Measurements from ENCODE around the gene UBLCP1.

Gene UBLCP1

DNA sequence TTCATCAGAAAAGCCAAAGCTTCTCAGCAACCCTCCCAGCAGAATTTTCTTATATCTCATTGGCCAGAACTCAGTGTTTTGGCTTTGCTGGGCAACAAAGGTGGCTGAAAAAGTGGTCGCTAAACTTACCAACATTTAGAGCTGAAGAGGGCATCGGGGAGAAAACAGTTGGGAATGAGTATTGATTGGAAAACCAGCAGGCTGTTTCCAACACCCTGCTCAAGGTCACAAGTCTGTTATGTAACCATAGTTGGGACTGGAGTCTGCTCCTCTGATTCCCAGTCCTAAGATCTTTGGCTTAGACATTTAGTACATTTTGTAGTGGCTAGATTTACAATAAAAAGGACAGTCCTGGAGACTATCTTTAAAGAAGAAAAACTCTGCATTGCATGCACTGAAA lies 50.1 kb downstream of the UBLCP1 start:
- TF ChIP-seq, protein P1, sequence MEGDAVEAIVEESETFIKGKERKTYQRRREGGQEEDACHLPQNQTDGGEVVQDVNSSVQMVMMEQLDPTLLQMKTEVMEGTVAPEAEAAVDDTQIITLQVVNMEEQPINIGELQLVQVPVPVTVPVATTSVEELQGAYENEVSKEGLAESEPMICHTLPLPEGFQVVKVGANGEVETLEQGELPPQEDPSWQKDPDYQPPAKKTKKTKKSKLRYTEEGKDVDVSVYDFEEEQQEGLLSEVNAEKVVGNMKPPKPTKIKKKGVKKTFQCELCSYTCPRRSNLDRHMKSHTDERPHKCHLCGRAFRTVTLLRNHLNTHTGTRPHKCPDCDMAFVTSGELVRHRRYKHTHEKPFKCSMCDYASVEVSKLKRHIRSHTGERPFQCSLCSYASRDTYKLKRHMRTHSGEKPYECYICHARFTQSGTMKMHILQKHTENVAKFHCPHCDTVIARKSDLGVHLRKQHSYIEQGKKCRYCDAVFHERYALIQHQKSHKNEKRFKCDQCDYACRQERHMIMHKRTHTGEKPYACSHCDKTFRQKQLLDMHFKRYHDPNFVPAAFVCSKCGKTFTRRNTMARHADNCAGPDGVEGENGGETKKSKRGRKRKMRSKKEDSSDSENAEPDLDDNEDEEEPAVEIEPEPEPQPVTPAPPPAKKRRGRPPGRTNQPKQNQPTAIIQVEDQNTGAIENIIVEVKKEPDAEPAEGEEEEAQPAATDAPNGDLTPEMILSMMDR (IDR thresholded peaks at IDR 0.05), result no peak

- TF ChIP-seq, protein P1 (IDR thresholded peaks at IDR 0.05), result peak; percentile 70
These were observed 53.7 kb downstream of the UBLCP1 start for GRCh38 chr5:159316519-159317383.

DNA sequence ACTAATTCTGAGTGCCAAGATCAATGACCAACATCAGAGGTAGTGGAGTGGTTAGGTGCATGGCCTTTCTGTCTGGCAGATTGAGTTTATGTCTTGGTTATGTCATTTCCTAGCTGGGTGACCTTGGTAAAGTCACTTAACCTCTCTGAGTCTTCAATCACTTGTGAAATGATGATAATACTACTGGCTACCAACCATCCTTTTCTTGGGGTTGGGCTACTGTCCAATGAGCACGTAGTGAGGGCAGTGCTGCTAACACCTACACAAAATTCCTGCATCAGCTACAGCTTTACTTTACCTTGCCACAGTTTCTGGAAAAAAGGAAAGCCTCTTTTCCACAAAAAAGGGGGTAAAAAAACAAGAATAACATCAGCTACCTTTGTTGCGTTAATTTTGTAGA lies 54.8 kb downstream of the UBLCP1 start:
- TF ChIP-seq, protein P1 (IDR thresholded peaks at IDR 0.05), result no peak

GRCh38 chr5:159318448-159318847 lies 55.4 kb downstream of the UBLCP1 start:
- TF ChIP-seq, protein P1 (IDR thresholded peaks at IDR 0.05), result no peak

DNA sequence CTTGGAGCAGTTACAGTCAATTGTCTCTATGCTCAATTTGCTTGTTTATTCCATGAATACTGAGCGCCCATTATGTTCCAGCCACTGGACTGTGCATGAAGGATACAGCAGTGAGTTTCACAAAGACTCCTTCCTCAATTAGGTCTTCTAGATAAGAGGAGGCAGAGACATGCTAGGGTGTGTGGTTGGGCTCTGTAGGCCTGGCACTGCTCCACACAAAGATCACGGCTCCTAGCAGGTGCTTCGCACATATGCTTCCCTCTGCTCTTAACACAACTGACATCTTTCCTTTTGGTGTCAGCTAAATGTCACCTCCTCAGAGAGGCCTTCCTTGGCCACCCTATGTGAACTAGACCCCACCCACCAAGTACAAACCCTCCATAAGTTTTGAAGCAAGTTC lies 56.3 kb downstream of the UBLCP1 start:
- TF ChIP-seq, protein P1 (IDR thresholded peaks at IDR 0.05), result no peak

- TF ChIP-seq, protein P1 (IDR thresholded peaks at IDR 0.05), result no peak
These were observed 56.7 kb downstream of the UBLCP1 start for GRCh38 chr5:159319832-159320231.

DNA sequence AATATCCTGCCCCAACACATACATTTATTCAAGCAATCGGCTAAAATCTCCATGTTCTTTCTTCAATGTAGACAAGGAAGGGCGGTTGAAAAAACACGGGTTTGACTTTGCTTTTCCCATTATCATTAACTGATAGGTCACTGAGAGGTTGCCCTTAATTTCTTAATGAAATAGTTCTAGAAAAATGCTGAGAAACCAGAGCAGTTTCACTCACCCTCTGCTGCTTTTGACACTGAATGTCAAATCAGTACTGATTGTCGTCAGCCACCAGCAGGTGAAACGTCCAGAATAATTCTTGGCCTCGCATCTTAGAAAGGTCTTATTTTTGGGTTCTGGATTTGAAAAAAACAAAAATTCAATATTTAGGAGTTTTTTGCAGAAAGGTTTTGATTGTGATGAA lies 59.1 kb downstream of the UBLCP1 start:
- TF ChIP-seq, protein P1 (IDR thresholded peaks at IDR 0.05), result no peak
